ENCODE data around the gene ELMO1. TPM values are rescaled to one million over a fixed set of nuclear protein-coding genes. Genes with fewer than 3 reads are reported as not detected.

Gene ELMO1
- total RNA-seq, 2 experiments from 2014 or later, result 101 TPM

DNA sequence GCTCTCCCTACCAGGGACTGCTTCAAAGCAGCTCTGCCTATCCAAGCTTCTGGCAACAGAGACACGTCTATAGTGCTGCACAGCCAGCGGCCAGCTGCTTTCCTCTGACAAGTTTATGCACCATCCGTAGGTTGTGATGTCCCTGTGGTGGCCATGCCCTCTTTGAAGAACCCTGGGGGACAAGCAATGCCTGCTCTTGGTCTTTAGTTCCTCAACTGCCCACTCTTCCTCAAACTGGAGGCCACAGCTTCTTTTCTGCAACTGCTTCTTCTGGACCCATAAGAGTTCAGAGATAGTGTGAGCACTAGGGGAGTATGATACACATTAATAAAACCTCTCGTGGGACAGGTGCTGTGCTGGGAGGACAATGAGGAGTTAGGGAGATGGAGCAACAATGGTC lies 164.9 kb downstream of the ELMO1 start:
- Mint-ChIP-seq H3K36me3 (peaks cover 8% of the 10 kb centered on the region), H3K4me1 (peaks cover 29% of the 10 kb centered on the region), H3K4me3 (no peak overlapping the region), H3K27ac (no peak overlapping the region), H3K9me3 (ENCODE audit: low read depth) (no peaks in the 10 kb centered on the region), H3K27me3 (no peaks in the 10 kb centered on the region)
- no peak for DNase-seq
- ATAC-seq, result no peak
- CTCF ChIA-PET, result interaction anchor here (0.9 to 4.3 kb wide), 7 partner anchors 24 to 69 kb away, joined by 3 to 49 read pairs (median 6); no protein-coding TSS in a partner anchor

DNA sequence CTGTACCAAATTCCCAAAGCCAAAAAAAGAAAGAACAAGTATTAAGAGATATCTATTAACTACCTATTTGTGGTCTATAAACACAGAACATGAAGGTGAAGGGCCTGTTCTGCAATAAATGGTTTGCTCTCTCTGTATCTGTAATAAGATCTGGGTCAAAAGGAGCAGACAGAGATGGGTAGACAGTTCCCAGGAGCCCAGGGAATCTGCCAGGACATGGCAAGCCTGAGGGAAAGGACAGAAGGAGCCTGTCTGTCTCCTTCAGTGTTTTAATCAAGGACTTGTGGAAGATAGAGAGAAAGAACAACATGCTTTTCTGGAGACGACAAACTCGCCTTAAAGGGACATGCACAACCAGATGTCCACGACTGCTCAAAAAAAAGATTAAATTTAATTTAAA lies 165.7 kb downstream of the ELMO1 start:
- ATAC-seq, result no peak
- Mint-ChIP-seq H3K9me3 (ENCODE audit: low read depth) (no peaks in the 10 kb centered on the region), H3K4me1 (peaks cover 29% of the 10 kb centered on the region), H3K36me3 (peaks cover 10% of the 10 kb centered on the region), H3K27ac (peak overlapping the region; percentile 12), H3K27me3 (no peaks in the 10 kb centered on the region), H3K4me3 (no peak overlapping the region)
- no peak for DNase-seq
- CTCF ChIA-PET, result interaction anchor here (0.6 to 4.3 kb wide), 2 partner anchors 70 to 327 kb away, joined by 3 to 49 read pairs; no protein-coding TSS in a partner anchor

DNA sequence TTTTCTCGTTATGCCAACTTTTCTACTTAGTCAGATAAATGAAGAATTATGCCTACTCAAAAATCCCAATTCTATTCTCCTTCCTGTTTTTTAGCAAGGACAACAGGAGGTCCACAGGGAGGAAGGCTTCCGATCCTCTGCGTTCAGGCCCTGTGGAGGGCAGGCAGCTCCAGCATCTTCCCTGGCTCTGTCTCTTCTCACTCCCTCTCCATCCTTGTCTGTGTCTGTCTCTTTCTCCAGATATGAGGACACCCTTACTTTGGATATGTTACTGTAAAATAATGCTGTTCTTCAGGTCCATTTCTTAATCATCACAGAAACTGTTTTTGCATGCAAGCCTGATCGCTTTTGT lies 166.6 kb downstream of the ELMO1 start:
- Mint-ChIP-seq H3K4me3 (no peak overlapping the region), H3K36me3 (peaks cover 10% of the 10 kb centered on the region), H3K27ac (no peak overlapping the region), H3K9me3 (ENCODE audit: low read depth) (no peaks in the 10 kb centered on the region), H3K4me1 (peaks cover 26% of the 10 kb centered on the region), H3K27me3 (no peaks in the 10 kb centered on the region)
- no peak for ATAC-seq
- CTCF ChIA-PET, result interaction anchor here (0.6 to 1.2 kb wide), 2 partner anchors 61 to 328 kb away, joined by 3 read pairs; no protein-coding TSS in a partner anchor
- no peak for DNase-seq

DNA sequence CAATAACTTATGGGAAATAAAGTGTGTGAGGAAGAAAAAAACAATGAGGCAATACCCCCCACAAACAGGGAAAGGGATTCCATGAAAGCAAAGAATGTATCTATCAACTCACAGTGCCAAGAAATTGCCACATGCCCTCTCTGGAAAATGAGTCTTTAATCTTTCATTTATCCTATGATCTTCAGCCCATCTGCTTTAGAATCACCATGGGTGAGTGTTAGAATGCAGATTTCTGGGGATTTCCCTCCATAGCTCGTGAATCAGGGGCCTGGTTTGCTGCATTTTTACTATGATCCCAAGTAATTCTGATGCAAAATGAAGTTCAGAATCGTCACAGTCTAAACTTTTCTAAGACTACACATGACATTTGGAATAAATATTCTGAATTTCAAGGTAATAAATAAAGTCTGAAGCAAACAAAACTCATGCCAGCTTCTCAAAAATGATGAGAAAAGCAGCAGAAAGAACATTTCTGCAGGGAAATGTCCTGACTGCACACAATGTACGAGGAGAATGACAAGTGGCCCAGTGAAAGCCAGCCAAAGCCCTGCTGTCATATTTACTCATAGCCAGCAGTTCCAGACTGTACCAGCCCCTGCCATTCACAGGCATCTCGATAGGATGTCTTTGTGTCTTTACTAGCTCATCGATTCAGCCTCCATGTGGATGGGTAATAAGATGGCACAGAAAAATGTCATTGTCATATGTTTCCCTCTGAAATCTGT lies 167.1 kb downstream of the ELMO1 start:
- Mint-ChIP-seq H3K4me1 (peaks cover 25% of the 10 kb centered on the region), H3K4me3 (no peak overlapping the region)

DNA sequence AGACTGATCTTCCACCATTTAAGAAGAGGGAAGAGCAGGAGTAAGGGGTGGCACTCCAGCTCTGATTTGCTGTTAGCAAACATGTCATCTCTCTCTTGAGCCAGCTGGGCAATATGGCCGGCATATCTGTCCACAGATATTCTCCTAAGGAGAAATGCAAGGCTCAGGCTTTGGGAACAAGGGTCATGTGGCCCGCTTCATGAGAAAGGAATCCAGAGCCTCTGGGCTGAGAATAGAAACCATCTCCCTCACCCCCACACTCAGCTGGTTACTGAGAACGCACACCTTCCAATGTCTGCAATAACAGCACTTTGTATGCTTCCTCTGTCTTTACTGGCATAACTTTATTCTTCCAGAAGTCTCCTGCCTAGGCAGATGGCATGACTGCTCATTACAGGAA lies 171.2 kb downstream of the ELMO1 start:
- Mint-ChIP-seq H3K27ac (no peak overlapping the region), H3K27me3 (no peaks in the 10 kb centered on the region), H3K4me1 (peaks cover 12% of the 10 kb centered on the region), H3K9me3 (ENCODE audit: low read depth) (no peaks in the 10 kb centered on the region), H3K4me3 (no peak overlapping the region), H3K36me3 (peaks cover 11% of the 10 kb centered on the region)
- ATAC-seq (no peak), DNase-seq (no peak)
- CTCF ChIA-PET, result interaction anchor here (1.0 to 1.6 kb wide), 3 partner anchors 7 to 77 kb away, joined by 3 to 4 read pairs (median 4); no protein-coding TSS in a partner anchor

More for the DNA sequence above, 167.1 kb downstream of the ELMO1 start:
- no peaks in the 10 kb centered on the region for H3K9me3 Mint-ChIP-seq (ENCODE audit: low read depth)
- CTCF ChIA-PET, result interaction anchor here (1.2 kb wide), 1 partner anchor 62 kb away, joined by 3 read pairs; no protein-coding TSS in a partner anchor
- no peaks in the 10 kb centered on the region for H3K27me3 Mint-ChIP-seq
- DNase-seq (no peak), ATAC-seq (no peak)
- no peak overlapping the region for H3K27ac Mint-ChIP-seq
- peaks cover 10% of the 10 kb centered on the region for H3K36me3 Mint-ChIP-seq

DNA sequence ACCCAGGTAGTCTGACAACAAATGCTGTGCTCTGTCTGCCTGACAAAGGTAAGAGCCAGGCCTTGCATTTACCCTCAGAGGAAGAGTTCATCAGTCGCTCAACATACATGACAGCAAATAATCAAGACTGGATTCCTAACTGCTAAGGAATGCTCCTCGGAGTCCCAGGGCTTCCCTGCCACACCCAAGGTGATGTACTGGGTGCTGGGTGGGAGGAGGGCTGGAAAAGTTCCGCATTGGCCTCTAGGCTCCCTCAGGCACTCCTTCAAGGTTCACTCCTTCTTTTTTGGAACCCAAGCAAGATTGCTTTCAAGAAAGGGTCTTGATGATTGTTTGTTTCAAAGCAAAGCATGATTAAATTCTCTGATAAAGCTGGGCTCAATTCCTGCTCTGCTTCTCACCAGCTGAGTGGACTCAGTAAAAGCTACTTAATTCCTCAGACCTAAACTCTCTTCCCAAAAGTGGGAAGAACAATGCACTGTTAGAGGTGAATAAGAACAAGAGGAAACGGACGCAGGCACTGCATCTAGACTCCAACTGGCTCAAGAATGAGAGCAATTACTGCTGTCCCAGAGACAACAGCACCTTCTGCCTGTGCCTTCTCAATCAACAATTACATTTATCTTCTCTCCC lies 173.5 kb downstream of the ELMO1 start:
- peaks cover 12% of the 10 kb centered on the region for H3K4me1 Mint-ChIP-seq
- DNase-seq, result no peak
- no peak overlapping the region for H3K4me3 Mint-ChIP-seq
- CTCF ChIA-PET, result interaction anchor here (1.7 kb wide), 1 partner anchor 12 kb away, joined by 4 read pairs; no protein-coding TSS in a partner anchor
- H3K36me3 Mint-ChIP-seq, result peaks cover 16% of the 10 kb centered on the region
- no peak for ATAC-seq
- no peak overlapping the region for H3K27ac Mint-ChIP-seq
- no peaks in the 10 kb centered on the region for H3K9me3 Mint-ChIP-seq (ENCODE audit: low read depth)
- no peaks in the 10 kb centered on the region for H3K27me3 Mint-ChIP-seq

DNA sequence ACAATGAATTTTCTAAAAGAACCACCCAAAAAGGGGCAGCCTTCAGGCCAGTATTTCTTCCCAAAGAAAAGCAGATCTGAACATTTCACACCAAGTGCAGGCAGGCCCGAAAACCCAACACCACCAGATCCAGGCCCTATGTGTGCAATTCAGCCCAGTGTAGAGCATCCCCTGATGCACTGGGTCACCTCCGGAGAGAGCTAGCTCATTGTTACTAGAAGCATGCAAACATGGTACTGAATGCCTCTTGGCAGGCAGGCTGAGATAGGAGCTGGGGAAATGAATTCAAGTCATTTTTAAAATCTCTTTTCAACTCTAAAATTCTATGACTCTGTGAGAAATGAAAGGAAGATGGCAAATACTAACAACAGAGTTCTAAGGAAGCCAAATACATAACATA lies 174.8 kb downstream of the ELMO1 start:
- CTCF ChIA-PET, result interaction anchor here (1.7 kb wide), 1 partner anchor 13 kb away, joined by 4 read pairs; no protein-coding TSS in a partner anchor
- ATAC-seq (no peak), DNase-seq (no peak)
- H3K27ac Mint-ChIP-seq, result no peak overlapping the region
- H3K27me3 Mint-ChIP-seq, result no peaks in the 10 kb centered on the region
- peaks cover 13% of the 10 kb centered on the region for H3K4me1 Mint-ChIP-seq
- H3K9me3 Mint-ChIP-seq (ENCODE audit: low read depth), result no peaks in the 10 kb centered on the region
- peaks cover 14% of the 10 kb centered on the region for H3K36me3 Mint-ChIP-seq
- no peak overlapping the region for H3K4me3 Mint-ChIP-seq

DNA sequence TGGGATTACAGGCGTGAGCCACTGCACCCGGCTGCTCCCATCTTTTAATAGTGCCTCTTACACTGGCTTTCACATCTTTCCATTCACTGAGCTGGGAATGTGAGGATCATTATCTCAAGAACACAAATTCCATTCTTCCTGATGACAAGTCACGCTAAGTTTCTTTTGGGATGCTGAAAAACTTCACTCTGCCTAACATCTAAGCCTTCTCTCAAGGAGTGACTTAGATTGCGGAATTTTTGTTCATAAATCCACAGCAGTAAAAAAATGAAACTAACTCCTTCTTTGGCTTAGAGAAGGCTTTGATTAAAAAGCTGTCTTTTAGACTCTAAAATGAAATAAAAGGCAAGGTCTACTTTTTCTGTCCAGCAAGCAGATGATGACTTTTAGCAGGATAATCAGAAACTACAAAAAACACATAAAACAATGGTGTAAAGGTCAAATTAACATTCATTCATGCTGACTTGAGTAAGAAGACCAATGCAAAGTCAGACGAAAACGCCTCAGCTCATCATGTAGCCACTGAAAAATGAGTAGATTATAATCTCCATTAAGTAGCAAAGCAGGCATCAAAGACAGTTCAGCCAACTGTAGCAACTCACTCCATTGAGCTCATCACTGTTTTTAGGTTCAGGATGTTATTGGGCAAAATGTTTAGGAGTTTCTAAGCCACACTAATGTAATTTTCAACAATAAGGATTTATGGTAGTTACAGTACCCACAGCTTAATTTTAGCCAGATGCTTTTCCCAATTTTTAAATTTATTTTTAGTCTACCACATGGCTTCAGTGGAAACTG lies 178.8 kb downstream of the ELMO1 start:
- CTCF ChIA-PET, result interaction anchor here (1.1 kb wide), 1 partner anchor 15 kb away, joined by 4 read pairs; no protein-coding TSS in a partner anchor
- Mint-ChIP-seq H3K36me3 (peaks cover 17% of the 10 kb centered on the region), H3K9me3 (ENCODE audit: low read depth) (no peaks in the 10 kb centered on the region), H3K4me3 (no peak overlapping the region), H3K27ac (peak overlapping the region; percentile 22), H3K4me1 (peaks cover 13% of the 10 kb centered on the region), H3K27me3 (no peaks in the 10 kb centered on the region)
- DNase-seq (no peak), ATAC-seq (no peak)

DNA sequence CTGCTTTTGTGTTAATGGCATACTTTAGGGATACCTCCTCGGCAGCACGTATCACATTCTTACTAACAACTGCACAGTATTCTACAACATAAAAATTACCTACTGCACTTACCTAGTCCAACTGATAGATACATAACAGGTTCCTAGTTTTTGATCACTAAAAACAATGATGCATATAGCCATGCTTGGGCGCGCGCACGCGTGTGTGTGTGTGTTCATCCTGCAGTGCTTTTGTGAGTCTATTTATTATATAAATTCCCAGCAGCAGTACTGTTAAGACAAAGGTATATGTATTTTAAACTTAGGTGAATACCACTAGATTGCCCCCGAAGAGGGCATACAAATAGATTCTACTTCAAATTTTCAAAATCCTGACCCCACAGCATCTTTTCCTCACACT lies 181.4 kb downstream of the ELMO1 start:
- H3K36me3 Mint-ChIP-seq, result peaks cover 15% of the 10 kb centered on the region
- H3K27ac Mint-ChIP-seq, result no peak overlapping the region
- H3K4me1 Mint-ChIP-seq, result peaks cover 2% of the 10 kb centered on the region
- CTCF ChIA-PET, result interaction anchor here (0.8 to 1.0 kb wide), 2 partner anchors 194 to 228 kb away, joined by 3 read pairs; no protein-coding TSS in a partner anchor
- no peak for ATAC-seq
- H3K9me3 Mint-ChIP-seq (ENCODE audit: low read depth), result no peaks in the 10 kb centered on the region
- no peak overlapping the region for H3K4me3 Mint-ChIP-seq
- no peak for DNase-seq
- no peaks in the 10 kb centered on the region for H3K27me3 Mint-ChIP-seq

DNA sequence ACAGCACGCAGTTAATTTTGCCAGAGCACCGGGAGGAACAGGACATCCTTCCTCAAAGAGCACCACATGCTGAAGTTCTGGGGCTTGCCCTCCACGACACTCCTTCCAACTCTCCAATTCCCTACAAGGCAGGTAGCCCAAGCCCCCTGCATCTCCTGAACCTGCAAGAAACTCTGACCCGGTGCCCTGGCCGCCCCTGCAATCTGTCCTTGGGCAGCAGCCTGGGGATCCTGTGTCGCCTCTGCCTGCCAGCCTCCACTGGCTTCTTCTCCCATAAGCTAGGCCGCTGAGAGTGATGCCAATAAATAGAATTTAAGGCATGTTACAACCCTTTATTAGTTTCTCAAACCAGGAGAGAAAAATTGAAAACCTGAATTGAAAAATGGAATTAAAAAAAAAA lies 182.8 kb downstream of the ELMO1 start:
- ATAC-seq (no peak), DNase-seq (no peak)
- Mint-ChIP-seq H3K4me3 (no peak overlapping the region), H3K27ac (no peak overlapping the region), H3K36me3 (peaks cover 8% of the 10 kb centered on the region), H3K27me3 (no peaks in the 10 kb centered on the region), H3K4me1 (peaks cover 2% of the 10 kb centered on the region), H3K9me3 (ENCODE audit: low read depth) (no peaks in the 10 kb centered on the region)
- CTCF ChIA-PET, result no interaction called here

DNA sequence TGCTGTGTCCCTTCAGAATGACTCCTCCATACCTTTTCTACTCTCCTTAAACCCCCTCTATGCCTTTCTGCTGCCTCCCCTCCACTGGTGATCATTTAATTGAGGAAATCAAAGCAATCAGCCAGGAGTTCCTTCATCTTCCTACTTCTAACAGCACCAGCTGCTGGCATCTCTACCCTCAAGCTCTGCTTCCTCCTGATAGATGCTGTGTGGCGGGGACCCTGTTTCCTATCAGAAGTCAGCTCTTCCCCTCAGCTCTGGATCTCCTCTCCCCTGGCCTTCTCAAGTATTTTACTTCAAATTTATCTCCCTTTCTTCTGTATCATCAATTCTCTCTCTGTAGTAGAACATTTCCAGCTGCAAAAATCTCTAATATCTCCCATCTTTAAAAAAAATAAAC lies 183.7 kb downstream of the ELMO1 start:
- Mint-ChIP-seq H3K27me3 (no peaks in the 10 kb centered on the region), H3K4me3 (no peak overlapping the region), H3K9me3 (ENCODE audit: low read depth) (no peaks in the 10 kb centered on the region), H3K36me3 (peaks cover 6% of the 10 kb centered on the region), H3K4me1 (peaks cover 4% of the 10 kb centered on the region), H3K27ac (no peak overlapping the region)
- DNase-seq, result no peak
- CTCF ChIA-PET, result interaction anchor here (1.0 to 1.1 kb wide), 2 partner anchors 10 to 83 kb away, joined by 3 read pairs; no protein-coding TSS in a partner anchor
- no peak for ATAC-seq

DNA sequence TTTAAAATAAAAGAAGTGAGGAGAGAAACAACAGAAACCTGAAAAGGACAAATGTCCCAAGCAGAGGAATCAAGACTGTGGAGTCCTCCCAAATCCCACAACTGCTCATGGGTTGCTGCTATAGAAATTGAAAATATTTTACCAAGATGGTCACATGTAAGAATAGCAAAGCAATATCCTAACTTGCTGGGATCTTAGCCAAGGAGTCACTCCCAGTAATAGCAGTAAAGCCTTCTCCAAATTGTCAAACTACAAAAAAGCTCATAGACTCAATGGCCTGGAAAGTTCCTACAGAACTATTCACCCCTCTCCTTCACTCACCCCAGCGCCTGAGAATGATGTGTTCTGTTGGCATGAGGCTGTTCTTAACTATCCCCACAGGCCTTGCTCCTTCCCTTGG lies 186.5 kb downstream of the ELMO1 start:
- CTCF ChIA-PET, result interaction anchor here (1.3 to 1.5 kb wide), 2 partner anchors 26 to 91 kb away, joined by 3 to 6 read pairs; no protein-coding TSS in a partner anchor
- DNase-seq (no peak), ATAC-seq (no peak)
- Mint-ChIP-seq H3K9me3 (ENCODE audit: low read depth) (no peaks in the 10 kb centered on the region), H3K27ac (no peak overlapping the region), H3K36me3 (peaks cover 2% of the 10 kb centered on the region), H3K4me3 (no peak overlapping the region), H3K27me3 (no peaks in the 10 kb centered on the region), H3K4me1 (peaks cover 2% of the 10 kb centered on the region)

DNA sequence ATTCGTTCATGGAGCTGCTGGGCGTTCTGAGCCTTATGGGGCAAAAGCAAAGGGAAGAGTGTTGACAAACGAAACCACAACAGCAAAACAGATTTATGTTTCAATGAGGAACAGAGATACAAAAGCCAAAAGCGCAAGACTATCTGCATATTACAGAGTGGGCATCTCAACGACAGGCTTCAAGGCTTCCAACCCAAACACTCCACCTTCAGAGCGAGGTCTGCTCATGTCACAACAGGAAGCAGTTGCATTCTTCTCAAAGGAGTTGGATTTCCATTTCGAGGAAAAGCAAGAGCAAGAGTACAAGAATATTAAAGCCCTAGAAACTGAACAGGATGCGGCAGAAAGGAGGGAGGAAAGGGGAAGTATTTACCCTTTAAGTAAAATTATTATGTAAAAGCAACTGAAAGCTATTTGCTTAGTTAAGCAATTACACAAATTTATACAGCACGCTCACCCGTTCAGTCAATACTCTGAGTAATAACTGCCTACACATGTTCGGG lies 189.3 kb downstream of the ELMO1 start:
- H3K27ac Mint-ChIP-seq, result no peak overlapping the region
- no peak for ATAC-seq
- CTCF ChIA-PET, result interaction anchor here (1.1 kb wide), 1 partner anchor 25 kb away, joined by 5 read pairs; no protein-coding TSS in a partner anchor
- no peak for DNase-seq
- H3K4me1 Mint-ChIP-seq, result peaks cover 13% of the 10 kb centered on the region
- no peak overlapping the region for H3K4me3 Mint-ChIP-seq
- H3K9me3 Mint-ChIP-seq (ENCODE audit: low read depth), result no peaks in the 10 kb centered on the region
- H3K27me3 Mint-ChIP-seq, result no peaks in the 10 kb centered on the region
- H3K36me3 Mint-ChIP-seq, result peaks cover 16% of the 10 kb centered on the region

Measured in activated CD8-positive, alpha-beta memory T cell treated with anti-CD3 and anti-CD28 coated beads, Interleukin-2, amount 10 ng/mL, durations not matched to agents 7 days and 5 days (primary cell).